ENCODE measurements around the gene DUSP15.

DNA sequence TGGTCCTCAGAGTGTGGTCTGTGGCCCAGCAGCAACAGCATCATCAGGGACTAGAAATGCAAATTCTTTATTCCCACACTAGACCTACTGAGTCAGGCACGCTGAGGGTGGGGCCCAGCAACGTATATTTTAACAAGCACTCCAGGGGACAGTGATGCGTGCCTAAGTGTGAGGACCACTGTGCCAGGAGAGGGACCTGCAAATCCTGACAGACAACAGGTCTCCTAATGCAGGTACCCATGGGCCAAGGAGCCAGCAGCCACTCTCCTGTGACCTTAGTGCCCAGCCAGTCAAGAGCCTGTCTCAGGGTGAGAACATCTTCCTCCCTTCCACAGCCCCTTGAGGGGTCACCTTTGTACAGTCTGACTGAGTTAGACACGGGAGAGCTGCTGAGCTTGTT lies 59.1 kb downstream of the DUSP15 start:
- TF ChIP-seq, protein P1, sequence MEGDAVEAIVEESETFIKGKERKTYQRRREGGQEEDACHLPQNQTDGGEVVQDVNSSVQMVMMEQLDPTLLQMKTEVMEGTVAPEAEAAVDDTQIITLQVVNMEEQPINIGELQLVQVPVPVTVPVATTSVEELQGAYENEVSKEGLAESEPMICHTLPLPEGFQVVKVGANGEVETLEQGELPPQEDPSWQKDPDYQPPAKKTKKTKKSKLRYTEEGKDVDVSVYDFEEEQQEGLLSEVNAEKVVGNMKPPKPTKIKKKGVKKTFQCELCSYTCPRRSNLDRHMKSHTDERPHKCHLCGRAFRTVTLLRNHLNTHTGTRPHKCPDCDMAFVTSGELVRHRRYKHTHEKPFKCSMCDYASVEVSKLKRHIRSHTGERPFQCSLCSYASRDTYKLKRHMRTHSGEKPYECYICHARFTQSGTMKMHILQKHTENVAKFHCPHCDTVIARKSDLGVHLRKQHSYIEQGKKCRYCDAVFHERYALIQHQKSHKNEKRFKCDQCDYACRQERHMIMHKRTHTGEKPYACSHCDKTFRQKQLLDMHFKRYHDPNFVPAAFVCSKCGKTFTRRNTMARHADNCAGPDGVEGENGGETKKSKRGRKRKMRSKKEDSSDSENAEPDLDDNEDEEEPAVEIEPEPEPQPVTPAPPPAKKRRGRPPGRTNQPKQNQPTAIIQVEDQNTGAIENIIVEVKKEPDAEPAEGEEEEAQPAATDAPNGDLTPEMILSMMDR (IDR thresholded peaks at IDR 0.05; ENCODE audit: low read depth, low read length, missing input control) = no peak
- TF ChIP-seq, protein P2, sequence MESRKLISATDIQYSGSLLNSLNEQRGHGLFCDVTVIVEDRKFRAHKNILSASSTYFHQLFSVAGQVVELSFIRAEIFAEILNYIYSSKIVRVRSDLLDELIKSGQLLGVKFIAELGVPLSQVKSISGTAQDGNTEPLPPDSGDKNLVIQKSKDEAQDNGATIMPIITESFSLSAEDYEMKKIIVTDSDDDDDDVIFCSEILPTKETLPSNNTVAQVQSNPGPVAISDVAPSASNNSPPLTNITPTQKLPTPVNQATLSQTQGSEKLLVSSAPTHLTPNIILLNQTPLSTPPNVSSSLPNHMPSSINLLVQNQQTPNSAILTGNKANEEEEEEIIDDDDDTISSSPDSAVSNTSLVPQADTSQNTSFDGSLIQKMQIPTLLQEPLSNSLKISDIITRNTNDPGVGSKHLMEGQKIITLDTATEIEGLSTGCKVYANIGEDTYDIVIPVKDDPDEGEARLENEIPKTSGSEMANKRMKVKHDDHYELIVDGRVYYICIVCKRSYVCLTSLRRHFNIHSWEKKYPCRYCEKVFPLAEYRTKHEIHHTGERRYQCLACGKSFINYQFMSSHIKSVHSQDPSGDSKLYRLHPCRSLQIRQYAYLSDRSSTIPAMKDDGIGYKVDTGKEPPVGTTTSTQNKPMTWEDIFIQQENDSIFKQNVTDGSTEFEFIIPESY (IDR thresholded peaks at IDR 0.05) = no peak
- no peak for TF ChIP-seq RAD21 (IDR thresholded peaks at IDR 0.05)
- TF ChIP-seq HNF4A (conservative IDR thresholded peaks at IDR 0.05) = no peak
- TF ChIP-seq, protein P3, sequence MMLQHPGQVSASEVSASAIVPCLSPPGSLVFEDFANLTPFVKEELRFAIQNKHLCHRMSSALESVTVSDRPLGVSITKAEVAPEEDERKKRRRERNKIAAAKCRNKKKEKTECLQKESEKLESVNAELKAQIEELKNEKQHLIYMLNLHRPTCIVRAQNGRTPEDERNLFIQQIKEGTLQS (IDR thresholded peaks at IDR 0.05) = no peak
- TF ChIP-seq TAF1 (conservative IDR thresholded peaks at IDR 0.05) = no peak
- no peak for TF ChIP-seq NR2F2 (IDR thresholded peaks at IDR 0.05)
